Suprapubic skin (tissue), 4 donors: ENCODE results near the gene FARS2. TPM values are rescaled to one million over a fixed set of nuclear protein-coding genes. Genes with fewer than 3 reads are reported as not detected.

Source experiments
- DNase-seq, 2 donors: peaks; one replicate each; pipeline ENCODE4 v3.0.0-alpha.2; 2019; ENCODE audit warnings: low spot score in 2 of 2
- H3K27ac ChIP-seq: fragments of 200-600 bp; sonication (generic); one replicate; pipeline ENCODE4 v1.5.1; 2019
- H3K27me3 ChIP-seq: fragments of 200-600 bp; sonication (generic); one replicate; pipeline ENCODE4 v1.5.1; 2019
- H3K36me3 ChIP-seq: fragments of 200-600 bp; sonication (generic); one replicate; pipeline ENCODE4 v1.5.1; 2019
- H3K4me1 ChIP-seq: fragments of 200-600 bp; sonication (generic); one replicate; pipeline ENCODE4 v1.5.1; 2019
- H3K4me3 ChIP-seq: fragments of 200-600 bp; sonication (generic); one replicate; pipeline ENCODE4 v1.5.1; 2019; ENCODE audit warnings: mild to moderate bottlenecking
- H3K9me3 ChIP-seq: fragments of 200-600 bp; sonication (generic); one replicate; pipeline ENCODE4 v1.5.1; 2019
- CTCF ChIP-seq, 2 donors: fragments of 200-600 bp in 1 of 2; fragments of 450-650 bp in 1 of 2; sonication (generic) in 1 of 2; IDR thresholded peaks; one replicate each; pipeline ENCODE4 v1.5.1; 2016 to 2019; ENCODE audit warnings: antibody characterized with exemption in 2 of 2, mild to moderate bottlenecking in 1 of 2, moderate library complexity in 1 of 2
- EP300 ChIP-seq: sonication (generic); formaldehyde crosslinking; IDR thresholded peaks from one replicate; pipeline ENCODE4 v1.6.1; 2017; ENCODE audit warnings: antibody characterized with exemption
- POLR2A ChIP-seq, 2 donors: fragments of 450-650 bp; IDR thresholded peaks; one replicate each; pipeline ENCODE4 v1.6.1; 2017; ENCODE audit warnings: antibody characterized with exemption in 2 of 2, mild to moderate bottlenecking in 2 of 2, moderate library complexity in 2 of 2
- POLR2AphosphoS5 ChIP-seq, 3 donors: sonication (generic); formaldehyde crosslinking; IDR thresholded peaks; one replicate each; pipeline ENCODE4 v1.6.1; 2017; ENCODE audit warnings: antibody characterized with exemption in 3 of 3
- WGBS: methylation state at CpG from one replicate; pipeline ENCODE4 v1.1.5; 2018; 5-methylcytosine and 5-hydroxymethylcytosine counted together
- total RNA-seq, 4 donors: library from RNA; depleted of rRNA; stranded (reverse); fragments of >200 nt; gene quantifications; one replicate each; pipeline ENCODE4 v1.1.0, GENCODE V29; 2016

Gene FARS2
- total RNA-seq, 4 donors from 2014 or later, result 15.0 to 22.4 (median 20.1) TPM

DNA sequence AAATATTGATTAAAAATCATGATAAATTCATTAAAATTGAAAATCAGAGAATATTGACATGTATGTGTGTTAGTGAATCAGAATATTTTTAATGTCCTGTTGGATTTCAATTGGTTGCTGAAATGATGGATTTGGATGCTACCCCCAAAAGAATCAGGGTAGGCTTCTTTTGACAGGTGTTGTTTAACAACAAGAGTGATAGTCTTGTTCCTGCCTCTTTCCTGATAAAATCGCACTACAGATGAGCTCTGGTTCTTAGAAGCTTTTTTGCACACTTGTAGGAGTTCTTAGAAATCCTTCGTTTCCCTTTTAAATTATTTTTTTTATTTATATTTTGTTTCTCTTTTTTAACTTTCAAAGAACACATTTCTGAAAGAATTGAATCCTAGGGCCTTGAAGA is 259.5 kb downstream of the FARS2 start:
- no peak for DNase-seq
- no peaks in the 10 kb centered on the region for H3K9me3 ChIP-seq
- H3K36me3 ChIP-seq, result no peaks in the 10 kb centered on the region
- no peak overlapping the region for H3K27ac ChIP-seq
- WGBS, result 88% methylated on average over 2 of the region's 2 CpGs
- TF ChIP-seq CTCF (IDR thresholded peaks at IDR 0.05) (no peak), POLR2A (IDR thresholded peaks at IDR 0.05) (no peak), POLR2AphosphoS5 (IDR thresholded peaks at IDR 0.05) (no peak), EP300 (no peak)
- no peak overlapping the region for H3K4me3 ChIP-seq
- peaks cover 6% of the 10 kb centered on the region for H3K4me1 ChIP-seq
- no peaks in the 10 kb centered on the region for H3K27me3 ChIP-seq

DNA sequence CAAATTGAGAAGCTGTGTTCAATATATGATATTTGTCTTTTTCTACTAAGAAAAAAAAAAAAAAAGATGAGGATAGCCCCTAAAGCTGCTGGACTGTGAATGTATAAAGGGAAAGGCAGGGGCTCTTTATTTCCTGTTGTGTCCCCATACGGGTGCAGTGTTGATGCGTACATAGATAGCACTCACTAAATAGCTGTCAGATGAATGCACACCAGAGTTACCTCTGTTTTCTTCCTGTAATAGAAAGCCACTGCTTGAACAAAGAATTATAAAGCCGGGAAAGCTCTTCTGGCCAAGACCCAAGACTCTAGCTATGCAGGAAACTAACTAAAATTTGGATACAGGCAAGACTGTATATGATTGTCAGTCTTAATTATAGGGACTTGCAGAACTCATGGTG is 260.0 kb downstream of the FARS2 start:
- no peak for TF ChIP-seq POLR2A (IDR thresholded peaks at IDR 0.05)
- TF ChIP-seq CTCF (IDR thresholded peaks at IDR 0.05), result no peak
- TF ChIP-seq POLR2AphosphoS5 (IDR thresholded peaks at IDR 0.05), result no peak
- no peak for TF ChIP-seq EP300
- 72% methylated on average over 3 of the region's 3 CpGs for WGBS
- no peak overlapping the region for H3K27ac ChIP-seq
- H3K9me3 ChIP-seq, result no peaks in the 10 kb centered on the region
- peaks cover 6% of the 10 kb centered on the region for H3K4me1 ChIP-seq
- H3K4me3 ChIP-seq, result no peak overlapping the region
- no peaks in the 10 kb centered on the region for H3K27me3 ChIP-seq
- no peak for DNase-seq
- no peaks in the 10 kb centered on the region for H3K36me3 ChIP-seq

DNA sequence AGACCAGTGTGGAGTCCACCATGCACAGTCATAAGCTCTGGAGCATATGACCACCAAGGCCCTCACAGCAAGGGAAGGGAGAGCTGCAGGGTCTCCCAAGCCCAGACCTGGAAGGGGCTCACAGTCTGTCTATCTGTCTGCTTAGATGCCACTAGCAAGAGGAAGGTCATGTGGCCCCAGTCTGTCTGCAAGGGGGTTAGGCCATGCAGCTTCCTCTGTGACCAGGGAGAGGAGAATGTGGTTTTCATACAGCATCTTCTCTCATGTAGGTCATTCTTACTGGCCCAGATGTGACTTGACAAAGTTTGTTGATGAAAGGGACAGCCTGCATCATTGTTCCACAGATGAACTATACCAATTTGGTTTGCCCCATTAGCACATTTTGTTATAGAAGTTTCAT is 260.8 kb downstream of the FARS2 start:
- Histone ChIP-seq H3K27ac (no peak overlapping the region), H3K4me1 (peaks cover 6% of the 10 kb centered on the region), H3K36me3 (no peaks in the 10 kb centered on the region), H3K9me3 (no peaks in the 10 kb centered on the region), H3K4me3 (no peak overlapping the region), H3K27me3 (no peaks in the 10 kb centered on the region)
- TF ChIP-seq EP300 (no peak), CTCF (IDR thresholded peaks at IDR 0.05) (no peak), POLR2A (IDR thresholded peaks at IDR 0.05) (no peak), POLR2AphosphoS5 (IDR thresholded peaks at IDR 0.05) (no peak)
- no peak for DNase-seq

DNA sequence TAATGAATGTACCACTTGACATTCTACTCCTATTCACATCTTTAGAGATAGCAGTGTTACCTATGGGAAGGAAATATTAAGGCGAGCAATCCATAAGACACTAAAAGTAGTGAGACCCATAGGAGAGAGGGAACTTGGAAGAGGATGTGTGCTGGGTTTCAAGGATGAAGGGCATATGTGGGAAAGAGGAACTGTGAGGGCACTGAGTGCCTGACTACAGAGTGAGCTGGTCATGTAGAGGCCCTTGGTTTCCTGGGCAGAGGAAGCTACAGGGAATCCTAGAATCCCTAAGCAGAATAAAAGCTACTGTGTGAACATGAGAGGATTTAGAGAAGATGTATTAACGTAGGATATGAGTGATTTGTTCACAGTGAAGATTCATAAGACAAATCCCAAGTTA is 262.8 kb downstream of the FARS2 start:
- H3K36me3 ChIP-seq, result no peaks in the 10 kb centered on the region
- H3K9me3 ChIP-seq, result no peaks in the 10 kb centered on the region
- peaks cover 6% of the 10 kb centered on the region for H3K4me1 ChIP-seq
- no peak overlapping the region for H3K27ac ChIP-seq
- H3K4me3 ChIP-seq, result no peak overlapping the region
- DNase-seq, result no peak
- 98% methylated on average over 2 of the region's 2 CpGs for WGBS
- H3K27me3 ChIP-seq, result no peaks in the 10 kb centered on the region
- TF ChIP-seq EP300 (no peak), CTCF (IDR thresholded peaks at IDR 0.05) (no peak), POLR2A (IDR thresholded peaks at IDR 0.05) (no peak), POLR2AphosphoS5 (IDR thresholded peaks at IDR 0.05) (no peak)

DNA sequence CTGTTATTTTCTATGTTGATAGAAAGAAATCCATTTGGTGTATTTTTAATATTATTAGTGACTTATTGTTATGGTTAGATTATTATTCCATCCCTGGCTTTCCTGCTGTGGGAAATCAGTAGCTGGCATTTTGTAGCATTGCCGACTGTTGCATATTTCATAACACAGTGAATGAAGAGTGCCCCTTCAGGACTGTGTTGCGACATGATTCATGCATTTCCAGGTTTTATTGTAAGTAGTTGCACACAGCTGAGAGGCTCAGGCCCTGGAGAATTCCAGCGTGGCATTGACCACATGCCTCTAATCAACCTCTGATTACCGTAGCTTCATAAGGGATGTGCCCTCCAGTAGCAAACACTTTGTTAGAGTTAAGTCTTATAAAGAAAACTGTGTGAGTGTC is 263.9 kb downstream of the FARS2 start:
- Histone ChIP-seq H3K9me3 (no peaks in the 10 kb centered on the region), H3K27me3 (no peaks in the 10 kb centered on the region), H3K4me3 (no peak overlapping the region), H3K27ac (no peak overlapping the region), H3K4me1 (peaks cover 6% of the 10 kb centered on the region), H3K36me3 (no peaks in the 10 kb centered on the region)
- DNase-seq, result no peak
- TF ChIP-seq EP300 (no peak), POLR2A (IDR thresholded peaks at IDR 0.05) (no peak), POLR2AphosphoS5 (IDR thresholded peaks at IDR 0.05) (no peak), CTCF (IDR thresholded peaks at IDR 0.05) (no peak)
- 46% methylated on average over 4 of the region's 4 CpGs for WGBS
